HepG2 (cell line): Measurements from ENCODE around the gene MATN1. TPM values are rescaled to one million over a fixed set of nuclear protein-coding genes. Genes with fewer than 3 reads are reported as not detected.

Experiments
- ATF2 ChIP-seq: sonication (generic); formaldehyde crosslinking; IDR thresholded peaks from 2 replicates; pipeline ENCODE4 v1.4.0; 2020; ENCODE audit warnings: missing genetic modification reagents
- BORCS8-MEF2B ChIP-seq: sonication (generic); formaldehyde crosslinking; IDR thresholded peaks from 2 replicates; pipeline ENCODE4 v1.8.0; 2022; ENCODE audit warnings: mild to moderate bottlenecking, missing genetic modification reagents
- BRCA1 ChIP-seq: sonication (generic); formaldehyde crosslinking; IDR thresholded peaks from 2 replicates; pipeline ENCODE4 v1.4.0; 2020; ENCODE audit warnings: missing genetic modification reagents
- FOXA1 ChIP-seq, 2 experiments: fragments of 450-650 bp in 1 of 2; sonication (generic) in 1 of 2; formaldehyde crosslinking in 1 of 2; IDR thresholded peaks; 2 replicates each; pipeline versions ENCODE4 v1.4.0 to v1.6.1; 2016 to 2020; ENCODE audit warnings: missing genetic modification reagents in 1 of 2
- GTF3A ChIP-seq: sonication (generic); formaldehyde crosslinking; conservative IDR thresholded peaks from 2 replicates; pipeline ENCODE4 v1.4.0; 2020; ENCODE audit warnings: mild to moderate bottlenecking, missing genetic modification reagents
- HOMEZ ChIP-seq: IDR thresholded peaks from 2 replicates; pipeline ENCODE4 v1.6.1; 2016; ENCODE audit warnings: low read depth
- JDP2 ChIP-seq: sonication (generic); formaldehyde crosslinking; IDR thresholded peaks from 2 replicates; pipeline ENCODE4 v1.8.1; 2022; ENCODE audit warnings: missing genetic modification reagents, borderline replicate concordance
- LRRFIP1 ChIP-seq: sonication (generic); formaldehyde crosslinking; conservative IDR thresholded peaks from 2 replicates; pipeline ENCODE4 v1.4.0; 2020; ENCODE audit warnings: missing genetic modification reagents
- MIER2 ChIP-seq: IDR thresholded peaks from 2 replicates; pipeline ENCODE4 v1.6.1; 2016; ENCODE audit warnings: missing biosample characterization, missing genetic modification reagents
- MYC ChIP-seq: sonication (generic); formaldehyde crosslinking; IDR thresholded peaks from 2 replicates; pipeline ENCODE4 v1.9.0; 2021; ENCODE audit warnings: missing genetic modification reagents, borderline replicate concordance
- NFE2L2 ChIP-seq: fragments of 150-350 bp; IDR thresholded peaks from 2 replicates; pipeline ENCODE4 v1.6.1; 2014; ENCODE audit warnings: low read length
- NR2F1 ChIP-seq, 2 experiments: fragments of 450-650 bp in 1 of 2; formaldehyde crosslinking in 1 of 2; IDR thresholded peaks; 2 replicates each; pipeline versions ENCODE4 v1.5.0 to v1.6.1; 2016 to 2020; ENCODE audit warnings: mild to moderate bottlenecking in 1 of 2, missing compliant biosample characterization in 1 of 2, missing genetic modification reagents in 1 of 2, moderate library complexity in 1 of 2
- NRL ChIP-seq: sonication (generic); formaldehyde crosslinking; IDR thresholded peaks from 2 replicates; pipeline ENCODE4 v1.5.0; 2020; ENCODE audit warnings: missing genetic modification reagents, mild to moderate bottlenecking, moderate library complexity, borderline replicate concordance
- SP2 ChIP-seq: sonication (generic); formaldehyde crosslinking; IDR thresholded peaks from 2 replicates; pipeline ENCODE4 v1.5.1; 2020; ENCODE audit warnings: mild to moderate bottlenecking, missing genetic modification reagents
- SSRP1 ChIP-seq: IDR thresholded peaks from 2 replicates; pipeline ENCODE4 v1.6.1; 2016; ENCODE audit warnings: control low read depth
- TBX2 ChIP-seq: sonication (generic); formaldehyde crosslinking; IDR thresholded peaks from 2 replicates; pipeline ENCODE4 v1.5.0; 2020; ENCODE audit warnings: missing genetic modification reagents, mild to moderate bottlenecking, borderline replicate concordance
- TBX3 ChIP-seq: fragments of 450-650 bp; IDR thresholded peaks from 2 replicates; pipeline ENCODE4 v1.6.1; 2017; ENCODE audit warnings: antibody characterized with exemption, mild to moderate bottlenecking, inconsistent platforms, borderline replicate concordance
- WIZ ChIP-seq: sonication (generic); formaldehyde crosslinking; IDR thresholded peaks from 2 replicates; pipeline ENCODE4 v1.5.1; 2020; ENCODE audit warnings: mild to moderate bottlenecking, missing genetic modification reagents
- ZBTB38 ChIP-seq: sonication (generic); formaldehyde crosslinking; IDR thresholded peaks from 2 replicates; pipeline ENCODE4 v1.5.1; 2020; ENCODE audit warnings: mild to moderate bottlenecking, missing genetic modification reagents
- ZGPAT ChIP-seq: IDR thresholded peaks from 2 replicates; pipeline ENCODE4 v1.6.1; 2016; ENCODE audit warnings: mild to moderate bottlenecking
- ZNF256 ChIP-seq: sonication (generic); formaldehyde crosslinking; conservative IDR thresholded peaks from 2 replicates; pipeline ENCODE4 v1.4.0; 2020; ENCODE audit warnings: missing genetic modification reagents
- ZNF337 ChIP-seq: sonication (generic); formaldehyde crosslinking; IDR thresholded peaks from 2 replicates; pipeline ENCODE4 v1.5.1; 2020; ENCODE audit warnings: missing genetic modification reagents, low read depth, mild to moderate bottlenecking, borderline replicate concordance
- ZNF768 ChIP-seq: sonication (generic); formaldehyde crosslinking; IDR thresholded peaks from 2 replicates; pipeline ENCODE4 v1.4.0; 2020; ENCODE audit warnings: missing genetic modification reagents
- ZNF816 ChIP-seq: sonication (generic); formaldehyde crosslinking; IDR thresholded peaks from 2 replicates; pipeline ENCODE4 v1.8.0; 2022; ENCODE audit warnings: missing genetic modification reagents, mild to moderate bottlenecking, borderline replicate concordance
- polyA plus RNA-seq, 8 experiments: library from polyadenylated mRNA; depleted of rRNA in 3 of 8; stranded (reverse) in 7 of 8; unstranded in 1 of 8; fragments of >200 nt; fragmentation: Illumina TruSeq in 4 of 8; extraction: Trizol in 4 of 8; gene quantifications; 2 replicates each; pipeline versions ENCODE4 v1.2.1 to v1.2.3, GENCODE V29; 2011 to 2016; ENCODE audit warnings: low read depth in 4 of 8, missing spikeins in 1 of 8, mixed read lengths in 1 of 8; ENCODE audit not compliant: insufficient read depth in 1 of 8
- total RNA-seq, 5 experiments: library from RNA; depleted of rRNA; stranded (reverse); fragments of >200 nt; fragmentation: Illumina TruSeq; extraction: Trizol; gene quantifications; 2 replicates each; pipeline ENCODE4 v1.2.3, GENCODE V29; 2016; ENCODE audit warnings: low read depth in 1 of 5

MATN1 gene
- total and polyA plus RNA-seq, 2 of the 13 experiments (the other 11 are each of a cell fraction or from before 2014, with no cell fraction given) = 0.04 to 0.05 TPM

GRCh38 chr1:30718636-30719405 is 4.6 kb downstream of the MATN1 start (continued):
- TF ChIP-seq HOMEZ = no peak
- no peak for TF ChIP-seq GTF3A (CRISPR knock-in tag)
- no peak for TF ChIP-seq MIER2 (CRISPR knock-in tag)
- TF ChIP-seq TBX3 = no peak
- peak; percentile 32; the same call in 1 of the 2 replicates for TF ChIP-seq ZNF256 (CRISPR knock-in tag)
- peak; percentile 75; the same call in 1 of the 2 replicates for TF ChIP-seq ZNF768 (CRISPR knock-in tag)
- no peak for TF ChIP-seq JDP2 (CRISPR knock-in tag)
- TF ChIP-seq NR2F1 (CRISPR knock-in tag; IDR thresholded peaks at IDR 0.05) = no peak
- peak; percentile 70 for TF ChIP-seq ZGPAT (CRISPR knock-in tag)
- TF ChIP-seq LRRFIP1 (CRISPR knock-in tag) = no peak
- TF ChIP-seq BRCA1 = 0 out of 2 replicates have a peak, but pooled peaks have one; percentile 58
- no peak for TF ChIP-seq ZNF337
- TF ChIP-seq MYC (CRISPR knock-in tag) = peak; percentile 82
- TF ChIP-seq NRL (CRISPR knock-in tag) = peak; percentile 78
- no peak for TF ChIP-seq NFE2L2
- TF ChIP-seq SSRP1 (CRISPR knock-in tag) = no peak
- peak; percentile 39; the same call in 1 of the 2 replicates for TF ChIP-seq ATF2 (CRISPR knock-in tag)
- TF ChIP-seq ZBTB38 = peak; percentile 31; the same call in 1 of the 2 replicates
- peak; percentile 75 for TF ChIP-seq WIZ (CRISPR knock-in tag)
- TF ChIP-seq ZNF816 (CRISPR knock-in tag) = peak; percentile 64; the same call in 1 of the 2 replicates
- peak; percentile 71 for TF ChIP-seq TBX2
- no peak for TF ChIP-seq SP2 (CRISPR knock-in tag)
- no peak for TF ChIP-seq FOXA1 (IDR thresholded peaks at IDR 0.05)
- TF ChIP-seq FOXA1 (CRISPR knock-in tag; IDR thresholded peaks at IDR 0.05) = peak; percentile 39; the same call in 1 of the 2 replicates
- TF ChIP-seq BORCS8-MEF2B (CRISPR knock-in tag) = peak; percentile 82; the same call in 1 of the 2 replicates
